GM18526 (cell line): ENCODE measurements around the gene ANKRD55.

Experiments
- POLR2A ChIP-seq: IDR thresholded peaks from 3 replicates; pipeline ENCODE4 v1.6.1; 2011; ENCODE audit not compliant: insufficient read length; ENCODE audit errors: extremely low read depth

Gene ANKRD55

GRCh38 chr5:56052735-56053134 is 180.4 kb downstream of the ANKRD55 start:
- no peak for TF ChIP-seq POLR2A

- no peak for TF ChIP-seq POLR2A
Measured at GRCh38 chr5:56050551-56051255, 182.4 kb downstream of the ANKRD55 start.
